Activated CD8-positive, alpha-beta memory T cell treated with anti-CD3 and anti-CD28 coated beads for 36 hours (primary cell): ENCODE measurements around the gene TMOD1. TPM values are rescaled to one million over a fixed set of nuclear protein-coding genes. Genes with fewer than 3 reads are reported as not detected.
"Not testable (repeated sequence)": the region's sequence is repeated elsewhere in the genome, so short reads cannot be mapped to it uniquely, and the experiment has no call there.

Experiments used
- CTCF ChIA-PET: fragments of 350-600 bp; sonication (Branson Sonifier 250); formaldehyde crosslinking; loops from one replicate; lab custom pipeline; 2021; ENCODE audit warnings: antibody characterized with exemption; lab: Charles Lee
- POLR2A ChIA-PET: fragments of 350-600 bp; sonication (Branson Sonifier 250); formaldehyde crosslinking; loops from one replicate; lab custom pipeline; 2021; ENCODE audit warnings: antibody characterized with exemption; lab: Charles Lee
- total RNA-seq, 2 experiments: library from RNA; stranded (reverse); gene quantifications; one replicate each; pipeline ENCODE4 v1.2.3, GENCODE V29; 2021

The TMOD1 gene
- total RNA-seq, 2 experiments from 2014 or later: 1.2 TPM

GRCh38 chr9:97572892-97573365 is 71.5 kb downstream of the TMOD1 start:
- ChIA-PET POLR2A (no interaction called here), CTCF (no interaction called here)

GRCh38 chr9:97573482-97574073 is 72.1 kb downstream of the TMOD1 start:
- CTCF ChIA-PET: interaction anchor here (1.3 kb wide), 1 partner anchor 187 kb away, joined by 3 read pairs; no protein-coding TSS in a partner anchor
- POLR2A ChIA-PET: no interaction called here

- POLR2A ChIA-PET: not testable (repeated sequence)
- CTCF ChIA-PET: interaction anchor here (1.3 kb wide), 2 partner anchors 71 to 187 kb away, joined by 3 read pairs; no protein-coding TSS in a partner anchor
Observed at GRCh38 chr9:97574101-97574571, 72.7 kb downstream of the TMOD1 start.

GRCh38 chr9:97574921-97575672 is 73.6 kb downstream of the TMOD1 start:
- POLR2A ChIA-PET: interaction anchor here (0.9 to 1.3 kb wide), 2 partner anchors 58 to 73 kb away, joined by 3 read pairs; partner anchors contain the start of genes NCBP1, TMOD1 and TSTD2
- CTCF ChIA-PET: interaction anchor here (1.3 kb wide), 2 partner anchors 72 to 188 kb away, joined by 3 read pairs; no protein-coding TSS in a partner anchor

- ChIA-PET CTCF (interaction anchor here (1.3 kb wide), 1 partner anchor 73 kb away, joined by 3 read pairs; no protein-coding TSS in a partner anchor), POLR2A (interaction anchor here (0.5 to 1.3 kb wide), 3 partner anchors 58 to 74 kb away, joined by 3 to 4 read pairs (median 3); partner anchors contain the start of genes NCBP1, TMOD1 and TSTD2)
Observed at GRCh38 chr9:97575673-97576200, 74.3 kb downstream of the TMOD1 start.

- ChIA-PET POLR2A (no interaction called here), CTCF (no interaction called here)
Observed at GRCh38 chr9:97577051-97577450, 75.6 kb downstream of the TMOD1 start.

GRCh38 chr9:97578846-97579245 is 77.4 kb downstream of the TMOD1 start:
- ChIA-PET POLR2A (no interaction called here), CTCF (no interaction called here)

GRCh38 chr9:97579914-97580313 is 78.4 kb downstream of the TMOD1 start:
- POLR2A ChIA-PET: no interaction called here
- CTCF ChIA-PET: no interaction called here

GRCh38 chr9:97581590-97581989 is 80.1 kb downstream of the TMOD1 start:
- CTCF ChIA-PET, POLR2A ChIA-PET: not testable (repeated sequence)

GRCh38 chr9:97584778-97585177 is 83.3 kb downstream of the TMOD1 start:
- POLR2A ChIA-PET, CTCF ChIA-PET: not testable (repeated sequence)

GRCh38 chr9:97586909-97587308 is 85.4 kb downstream of the TMOD1 start:
- CTCF ChIA-PET, POLR2A ChIA-PET: not testable (repeated sequence)

GRCh38 chr9:97591535-97591934 is 90.1 kb downstream of the TMOD1 start:
- POLR2A ChIA-PET: no interaction called here
- CTCF ChIA-PET: no interaction called here

- ChIA-PET POLR2A (no interaction called here), CTCF (no interaction called here)
Observed at GRCh38 chr9:97592126-97592525, 90.7 kb downstream of the TMOD1 start.

- POLR2A ChIA-PET: no interaction called here
Observed at GRCh38 chr9:97593960-97594359, 92.5 kb downstream of the TMOD1 start.

GRCh38 chr9:97594381-97594921 is 93.0 kb downstream of the TMOD1 start:
- POLR2A ChIA-PET: no interaction called here

More at GRCh38 chr9:97593960-97594359, 92.5 kb downstream of the TMOD1 start:
- CTCF ChIA-PET: no interaction called here

GRCh38 chr9:97596906-97597305 is 95.4 kb downstream of the TMOD1 start:
- CTCF ChIA-PET: no interaction called here
- POLR2A ChIA-PET: no interaction called here

More at GRCh38 chr9:97594381-97594921, 93.0 kb downstream of the TMOD1 start:
- CTCF ChIA-PET: no interaction called here

GRCh38 chr9:97598461-97599288 is 97.2 kb downstream of the TMOD1 start:
- ChIA-PET CTCF (interaction anchor here (0.5 to 2.9 kb wide), 27 partner anchors 8 to 1092 kb away, joined by 3 to 35 read pairs (median 4); partner anchors contain the start of gene TDRD7), POLR2A (interaction anchor here (0.6 to 0.7 kb wide), 2 partner anchors 130 to 201 kb away, joined by 3 to 4 read pairs; no protein-coding TSS in a partner anchor)

GRCh38 chr9:97599314-97599846 is 97.9 kb downstream of the TMOD1 start:
- CTCF ChIA-PET: interaction anchor here (1.0 to 2.9 kb wide), 23 partner anchors 9 to 855 kb away, joined by 3 to 35 read pairs (median 5); no protein-coding TSS in a partner anchor

More at GRCh38 chr9:97599314-97599846, 97.9 kb downstream of the TMOD1 start:
- POLR2A ChIA-PET: no interaction called here
